Measurements from ENCODE around the gene CKMT2. TPM values are rescaled to one million over a fixed set of nuclear protein-coding genes. Genes with fewer than 3 reads are reported as not detected.

Gene CKMT2
- total and polyA plus RNA-seq, 2 donors from 2014 or later = 3.7 to 55.8 TPM

GRCh38 chr5:81313278-81313677 lies 80.2 kb downstream of the CKMT2 start:
- FAIRE-seq = no peak
- no peaks in the 10 kb centered on the region for H3K9me3 ChIP-seq (ENCODE audit: control insufficient read depth in 2 of 3, insufficient read depth in 1 of 3, low read length in 3 of 3)
- no peak for TF ChIP-seq CTCF (IDR thresholded peaks at IDR 0.05; ENCODE audit: borderline replicate concordance, extremely low read depth, insufficient read depth)

GRCh38 chr5:81313686-81314085 lies 80.6 kb downstream of the CKMT2 start:
- H3K9ac ChIP-seq (ENCODE audit: low read length in 3 of 3) = no peak overlapping the region
- peaks cover 0 to 8% (median 8%) of the 10 kb centered on the region in 3 donors for H3K36me3 ChIP-seq (ENCODE audit: control insufficient read depth in 2 of 3, insufficient read depth in 3 of 3, low read length in 3 of 3)
- FAIRE-seq (no peak), DNase-seq (no peak)
- no peak overlapping the region for H3K27ac ChIP-seq (ENCODE audit: low read depth in 2 of 2, low read length in 2 of 2)
- intact Hi-C loops (cut with DNase I) = no loop called here
- H3K4me3 ChIP-seq (ENCODE audit: low read length in 3 of 3) = no peak overlapping the region
- H3K9me3 ChIP-seq (ENCODE audit: control insufficient read depth in 2 of 3, insufficient read depth in 1 of 3, low read length in 3 of 3) = no peaks in the 10 kb centered on the region
- no peaks in the 10 kb centered on the region for H3K27me3 ChIP-seq (ENCODE audit: control insufficient read depth, insufficient read depth, low read length)
- no peak for TF ChIP-seq CTCF (IDR thresholded peaks at IDR 0.05; ENCODE audit: borderline replicate concordance, extremely low read depth, insufficient read depth)
- no peaks in the 10 kb centered on the region for H3K4me1 ChIP-seq (ENCODE audit: control insufficient read depth in 2 of 3, insufficient read depth in 2 of 3, low read depth in 1 of 3, low read length in 3 of 3)

More at GRCh38 chr5:81313278-81313677, 80.2 kb downstream of the CKMT2 start:
- intact Hi-C loops (cut with DNase I) = no loop called here
- Histone ChIP-seq H3K27me3 (ENCODE audit: control insufficient read depth, insufficient read depth, low read length) (no peaks in the 10 kb centered on the region), H3K4me1 (ENCODE audit: control insufficient read depth in 2 of 3, insufficient read depth in 2 of 3, low read depth in 1 of 3, low read length in 3 of 3) (no peaks in the 10 kb centered on the region), H3K4me3 (ENCODE audit: low read length in 3 of 3) (no peak overlapping the region), H3K27ac (ENCODE audit: low read depth in 2 of 2, low read length in 2 of 2) (no peak overlapping the region), H3K36me3 (ENCODE audit: control insufficient read depth in 2 of 3, insufficient read depth in 3 of 3, low read length in 3 of 3) (peaks cover 0 to 8% (median 8%) of the 10 kb centered on the region in 3 donors), H3K9ac (ENCODE audit: low read length in 3 of 3) (no peak overlapping the region)
- no peak for DNase-seq

- no peak for FAIRE-seq
- Histone ChIP-seq H3K27me3 (ENCODE audit: control insufficient read depth, insufficient read depth, low read length) (no peaks in the 10 kb centered on the region), H3K4me1 (ENCODE audit: control insufficient read depth in 2 of 3, insufficient read depth in 2 of 3, low read depth in 1 of 3, low read length in 3 of 3) (no peaks in the 10 kb centered on the region), H3K4me3 (ENCODE audit: low read length in 3 of 3) (no peak overlapping the region), H3K27ac (ENCODE audit: low read depth in 2 of 2, low read length in 2 of 2) (no peak overlapping the region), H3K9me3 (ENCODE audit: control insufficient read depth in 2 of 3, insufficient read depth in 1 of 3, low read length in 3 of 3) (no peaks in the 10 kb centered on the region), H3K9ac (ENCODE audit: low read length in 3 of 3) (no peak overlapping the region), H3K36me3 (ENCODE audit: control insufficient read depth in 2 of 3, insufficient read depth in 3 of 3, low read length in 3 of 3) (peaks cover 0 to 8% (median 6%) of the 10 kb centered on the region in 3 donors)
- intact Hi-C loops (cut with DNase I) = no loop called here
- no peak for TF ChIP-seq CTCF (IDR thresholded peaks at IDR 0.05; ENCODE audit: borderline replicate concordance, extremely low read depth, insufficient read depth)
- no peak for DNase-seq
These were observed 81.5 kb downstream of the CKMT2 start for GRCh38 chr5:81314581-81314980.

- Histone ChIP-seq H3K4me1 (ENCODE audit: control insufficient read depth in 2 of 3, insufficient read depth in 2 of 3, low read depth in 1 of 3, low read length in 3 of 3) (no peaks in the 10 kb centered on the region), H3K27me3 (ENCODE audit: control insufficient read depth, insufficient read depth, low read length) (no peaks in the 10 kb centered on the region), H3K9ac (ENCODE audit: low read length in 3 of 3) (no peak overlapping the region), H3K4me3 (ENCODE audit: low read length in 3 of 3) (no peak overlapping the region), H3K9me3 (ENCODE audit: control insufficient read depth in 2 of 3, insufficient read depth in 1 of 3, low read length in 3 of 3) (no peaks in the 10 kb centered on the region), H3K36me3 (ENCODE audit: control insufficient read depth in 2 of 3, insufficient read depth in 3 of 3, low read length in 3 of 3) (peaks cover 0 to 8% (median 4%) of the 10 kb centered on the region in 3 donors), H3K27ac (ENCODE audit: low read depth in 2 of 2, low read length in 2 of 2) (no peak overlapping the region)
- FAIRE-seq (no peak), DNase-seq (no peak)
- intact Hi-C loops (cut with DNase I) = no loop called here
- no peak for TF ChIP-seq CTCF (IDR thresholded peaks at IDR 0.05; ENCODE audit: borderline replicate concordance, extremely low read depth, insufficient read depth)
These were observed 82.2 kb downstream of the CKMT2 start for GRCh38 chr5:81315336-81315735.
